IMR-90 (cell line): ENCODE measurements around the gene SEC16B. TPM values are rescaled to one million over a fixed set of nuclear protein-coding genes. Genes with fewer than 3 reads are reported as not detected.

Experiments
- ATAC-seq: fragments of 200-7000 bp; cut with Tn5 transposase; 2 replicates; pipeline ENCODE4 v1.9.1; 2020; ENCODE audit warnings: low read depth, mild to moderate bottlenecking, moderate library complexity
- BruUV-seq: library from RNA; stranded (reverse); fragments of 400-500 nt; replicated peaks from 2 replicates; lab custom pipeline; 2021; lab: Mats Ljungman, UMichigan
- CTCF ChIA-PET: fragments of 300-600 bp; formaldehyde crosslinking; extraction: SDS; loops from one replicate; lab custom pipeline; 2021; ENCODE audit warnings: antibody characterized with exemption; lab: Yijun Ruan, JAX
- POLR2A ChIA-PET: fragments of 300-600 bp; sonication (Branson Sonifier 250); formaldehyde crosslinking; loops from one replicate; lab custom pipeline; 2022; ENCODE audit warnings: antibody characterized with exemption; ENCODE audit not compliant: unreplicated experiment; lab: Charles Lee
- DNase-seq: peaks from one replicate; pipeline ENCODE4 v3.0.0; 2013
- H2AFZ ChIP-seq: replicated peaks from 2 replicates; pipeline ENCODE3; 2013; ENCODE audit warnings: low read length, mild to moderate bottlenecking; ENCODE audit not compliant: poor library complexity
- H2AK5ac ChIP-seq: 2 replicates; pipeline ENCODE4 v1.6.1; 2013; ENCODE audit warnings: low read depth, low read length, inconsistent platforms
- H2AK9ac ChIP-seq: replicated peaks from 2 replicates; pipeline ENCODE3; 2013; ENCODE audit warnings: mild to moderate bottlenecking, low read depth, low read length, moderate library complexity; ENCODE audit not compliant: poor library complexity
- H2BK120ac ChIP-seq: 2 replicates; pipeline ENCODE4 v1.6.1; 2013; ENCODE audit warnings: low read depth, low read length, inconsistent platforms
- H2BK15ac ChIP-seq: 3 replicates; pipeline ENCODE4 v1.6.1; 2013; ENCODE audit warnings: low read depth, low read length, inconsistent platforms
- H2BK20ac ChIP-seq: 2 replicates; pipeline ENCODE4 v1.6.1; 2013; ENCODE audit warnings: low read depth, mild to moderate bottlenecking, inconsistent platforms, low read length, moderate library complexity
- H2BK5ac ChIP-seq: 2 replicates; pipeline ENCODE4 v1.6.1; 2013; ENCODE audit warnings: mild to moderate bottlenecking, low read depth, low read length, inconsistent platforms; ENCODE audit not compliant: poor library complexity, severe bottlenecking
- H3K14ac ChIP-seq: replicated peaks from 2 replicates; pipeline ENCODE4 v1.6.1; 2013; ENCODE audit warnings: low read depth, low read length, inconsistent platforms
- H3K18ac ChIP-seq: 2 replicates; pipeline ENCODE4 v1.6.1; 2013; ENCODE audit warnings: low read depth, low read length, control low read depth
- H3K23ac ChIP-seq: 2 replicates; pipeline ENCODE4 v1.6.1; 2013; ENCODE audit warnings: low read depth, low read length, inconsistent platforms
- H3K27ac ChIP-seq: 2 replicates; pipeline ENCODE4 v1.5.1; 2013; ENCODE audit warnings: mild to moderate bottlenecking, control low read depth, low read length; ENCODE audit not compliant: insufficient read depth
- H3K27me3 ChIP-seq: 2 replicates; pipeline ENCODE4 v1.6.1; 2013; ENCODE audit warnings: low read length; ENCODE audit not compliant: control insufficient read depth, insufficient read depth
- H3K36me3 ChIP-seq: 2 replicates; pipeline ENCODE4 v1.6.1; 2013; ENCODE audit warnings: low read length, mixed read lengths; ENCODE audit not compliant: control insufficient read depth, insufficient read depth
- H3K4ac ChIP-seq: 2 replicates; pipeline ENCODE4 v1.6.1; 2013; ENCODE audit warnings: low read depth, low read length, inconsistent platforms
- H3K4me1 ChIP-seq: 2 replicates; pipeline ENCODE4 v1.6.1; 2013; ENCODE audit warnings: low read length, mixed read lengths; ENCODE audit not compliant: control insufficient read depth, insufficient read depth
- H3K4me2 ChIP-seq: 2 replicates; pipeline ENCODE4 v1.6.1; 2013; ENCODE audit warnings: low read depth, mild to moderate bottlenecking, control low read depth, low read length, moderate library complexity
- H3K4me3 ChIP-seq: 2 replicates; pipeline ENCODE4 v1.5.1; 2013; ENCODE audit warnings: low read depth, mild to moderate bottlenecking, control low read depth, low read length, moderate library complexity; ENCODE audit not compliant: insufficient read depth
- H3K56ac ChIP-seq: 2 replicates; pipeline ENCODE4 v1.6.1; 2013; ENCODE audit warnings: low read length, inconsistent platforms; ENCODE audit not compliant: insufficient read depth; ENCODE audit errors: extremely low read depth
- H3K79me1 ChIP-seq, 2 experiments: 2 replicates each; pipeline ENCODE4 v1.6.1; 2013; ENCODE audit warnings: low read length in 2 of 2, inconsistent platforms in 1 of 2, low read depth in 1 of 2
- H3K9ac ChIP-seq: 2 replicates; pipeline ENCODE4 v1.6.1; 2013; ENCODE audit warnings: low read depth, low read length, control low read depth
- H3K9me1 ChIP-seq: 2 replicates; pipeline ENCODE4 v1.6.1; 2013; ENCODE audit warnings: low read length, inconsistent platforms; ENCODE audit not compliant: insufficient read depth
- H3K9me3 ChIP-seq: 2 replicates; pipeline ENCODE4 v1.6.1; 2013; ENCODE audit warnings: low read length; ENCODE audit not compliant: control insufficient read depth, insufficient read depth
- H4K20me1 ChIP-seq: 2 replicates; pipeline ENCODE4 v1.6.1; 2013; ENCODE audit warnings: low read length, inconsistent platforms; ENCODE audit not compliant: insufficient read depth
- H4K5ac ChIP-seq: 2 replicates; pipeline ENCODE4 v1.6.1; 2013; ENCODE audit warnings: mild to moderate bottlenecking, low read depth, low read length, control low read depth
- H4K8ac ChIP-seq, 2 experiments: 2 replicates each; pipeline ENCODE4 v1.6.1; 2013; ENCODE audit warnings: low read depth in 2 of 2, low read length in 2 of 2, control low read depth in 1 of 2, inconsistent platforms in 1 of 2
- H4K91ac ChIP-seq: 2 replicates; pipeline ENCODE4 v1.6.1; 2013; ENCODE audit warnings: low read depth, low read length, inconsistent platforms; ENCODE audit not compliant: insufficient read depth
- CHD1 ChIP-seq: IDR thresholded peaks from 2 replicates; pipeline ENCODE4 v1.6.1; 2012; ENCODE audit warnings: low read depth, low read length, improper control_type of control experiment
- FOS ChIP-seq: fragments of 150-350 bp; IDR thresholded peaks from 2 replicates; pipeline ENCODE4 v1.6.1; 2016; ENCODE audit warnings: low read depth, low read length
- RAD21 ChIP-seq: IDR thresholded peaks from 2 replicates; pipeline ENCODE4 v1.6.1; 2012; ENCODE audit warnings: low read length, improper control_type of control experiment
- whole genome bisulfite sequencing, 2 experiments: methylation state at CpG; one replicate each; pipeline versions ENCODE4 v1.1.5 to v1.1.7; 2013; ENCODE audit warnings: missing lambda C conversion rate in 2 of 2; ENCODE audit not compliant: insufficient read length in 1 of 2; ENCODE audit errors: extremely low coverage in 2 of 2; 5-methylcytosine and 5-hydroxymethylcytosine counted together
- dilution Hi-C: fragments of 300-500 bp; cut with HindIII; formaldehyde crosslinking; loops from one replicate; pipeline ENCODE4 v1.14.3; 2018; ENCODE audit warnings: low sequenced_read_pairs; ENCODE audit not compliant: unreplicated experiment
- in situ Hi-C: fragments of 300-500 bp; cut with MboI; formaldehyde crosslinking; loops from 3 replicates; pipeline ENCODE4 v1.14.3; 2019; ENCODE audit warnings: low sequenced_read_pairs, inconsistent platforms, mixed read lengths
- intact Hi-C: fragments of 100-400 bp; cut with micrococcal nuclease; formaldehyde crosslinking; loops from 2 replicates; pipeline ENCODE4 v1.10.0; 2022
- polyA plus RNA-seq, 3 experiments: library from polyadenylated mRNA; depleted of rRNA; stranded (reverse); fragments of >200 nt; gene quantifications; 2 replicates each; pipeline ENCODE4 v1.2.3, GENCODE V29; 2012; ENCODE audit warnings: low replicate concordance in 1 of 3
- total RNA-seq: library from RNA; depleted of rRNA; stranded (reverse); fragments of >200 nt; gene quantifications from 2 replicates; pipeline ENCODE4 v1.2.3, GENCODE V29; 2012

The SEC16B gene
- total and polyA plus RNA-seq, 2 of the 4 experiments (the other 2 are of a cell fraction), result 4.3 TPM

GRCh38 chr1:177978530-177978929 lies 8.7 kb upstream of the SEC16B start:
- WGBS, 2 experiments, result no CpG with 5 or more reads among the region's 1 CpG
- H3K56ac ChIP-seq, result no peak overlapping the region
- H3K9ac ChIP-seq, result no peak overlapping the region
- no peak overlapping the region for H2BK20ac ChIP-seq
- TF ChIP-seq CHD1 (no peak), RAD21 (no peak), FOS (no peak)
- 0 out of 2 replicates have a peak, but pooled peaks cover 8% of the 10 kb centered on the region for H3K9me1 ChIP-seq
- H2BK5ac ChIP-seq, result no peak overlapping the region
- dilution Hi-C loops (no loop called here), in situ Hi-C loops (no loop called here), intact Hi-C loops (no loop called here)
- H3K4me2 ChIP-seq, result no peak overlapping the region
- H2AFZ ChIP-seq, result no peak overlapping the region
- H4K91ac ChIP-seq, result no peak overlapping the region
- no peaks in the 10 kb centered on the region for H3K27me3 ChIP-seq
- no peak overlapping the region for H3K4me3 ChIP-seq
- H3K4ac ChIP-seq, result no peak overlapping the region
- H2AK5ac ChIP-seq, result no peak overlapping the region
- H4K5ac ChIP-seq, result no peak overlapping the region
- peaks cover 0 to 3% of the 10 kb centered on the region in 2 experiments; a peak in 1 of 4 replicates for H3K79me1 ChIP-seq
- no peak overlapping the region for H2BK120ac ChIP-seq
- no TSS peak for BruUV-seq
- peaks cover 8% of the 10 kb centered on the region for H3K4me1 ChIP-seq
- H4K20me1 ChIP-seq, result no peaks in the 10 kb centered on the region
- H3K14ac ChIP-seq, result no peak overlapping the region
- H3K23ac ChIP-seq, result no peak overlapping the region
- no peak overlapping the region for H2AK9ac ChIP-seq
- H3K18ac ChIP-seq, result no peak overlapping the region
- no peak overlapping the region for H4K8ac ChIP-seq
- H3K36me3 ChIP-seq, result no peaks in the 10 kb centered on the region
- no peak for ATAC-seq
- DNase-seq, result no peak
- ChIA-PET POLR2A (no interaction called here), CTCF (interaction anchor here (0.6 kb wide), 1 partner anchor 11 kb away, joined by 3 read pairs; no protein-coding TSS in a partner anchor)
- no peak overlapping the region for H3K27ac ChIP-seq
- no peaks in the 10 kb centered on the region for H3K9me3 ChIP-seq
- H2BK15ac ChIP-seq, result no peak overlapping the region
